ENCODE data around the gene PRB3. TPM values are rescaled to one million over a fixed set of nuclear protein-coding genes. Genes with fewer than 3 reads are reported as not detected.

PRB3 gene
- total and polyA plus RNA-seq, 9 of the 15 experiments (the other 6 are each of a cell fraction or from before 2014, with no cell fraction given): 0.07 TPM; not detected in 8

GRCh38 chr12:11273449-11273848, 3.9 kb upstream of the PRB3 start:
- WGBS (ENCODE audit: insufficient coverage, low coverage, missing lambda C conversion rate): 0% methylated on average over 3 of the region's 3 CpGs
- H3K9me3 ChIP-seq (replicated peaks; ENCODE audit: control insufficient read depth, insufficient read depth, low read depth, low read length): no peaks in the 10 kb centered on the region
- H3K9ac ChIP-seq (ENCODE audit: insufficient read depth in 1 of 2, low read depth in 2 of 2, low read length in 2 of 2): no peak overlapping the region
- TF ChIP-seq TBL1XR1 (IDR thresholded peaks at IDR 0.05; ENCODE audit: low read length in 2 of 2): no peak
- TF ChIP-seq, protein P1, sequence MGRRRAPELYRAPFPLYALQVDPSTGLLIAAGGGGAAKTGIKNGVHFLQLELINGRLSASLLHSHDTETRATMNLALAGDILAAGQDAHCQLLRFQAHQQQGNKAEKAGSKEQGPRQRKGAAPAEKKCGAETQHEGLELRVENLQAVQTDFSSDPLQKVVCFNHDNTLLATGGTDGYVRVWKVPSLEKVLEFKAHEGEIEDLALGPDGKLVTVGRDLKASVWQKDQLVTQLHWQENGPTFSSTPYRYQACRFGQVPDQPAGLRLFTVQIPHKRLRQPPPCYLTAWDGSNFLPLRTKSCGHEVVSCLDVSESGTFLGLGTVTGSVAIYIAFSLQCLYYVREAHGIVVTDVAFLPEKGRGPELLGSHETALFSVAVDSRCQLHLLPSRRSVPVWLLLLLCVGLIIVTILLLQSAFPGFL (CRISPR knock-in tag; IDR thresholded peaks at IDR 0.05): no peak
- TF ChIP-seq, protein P2, sequence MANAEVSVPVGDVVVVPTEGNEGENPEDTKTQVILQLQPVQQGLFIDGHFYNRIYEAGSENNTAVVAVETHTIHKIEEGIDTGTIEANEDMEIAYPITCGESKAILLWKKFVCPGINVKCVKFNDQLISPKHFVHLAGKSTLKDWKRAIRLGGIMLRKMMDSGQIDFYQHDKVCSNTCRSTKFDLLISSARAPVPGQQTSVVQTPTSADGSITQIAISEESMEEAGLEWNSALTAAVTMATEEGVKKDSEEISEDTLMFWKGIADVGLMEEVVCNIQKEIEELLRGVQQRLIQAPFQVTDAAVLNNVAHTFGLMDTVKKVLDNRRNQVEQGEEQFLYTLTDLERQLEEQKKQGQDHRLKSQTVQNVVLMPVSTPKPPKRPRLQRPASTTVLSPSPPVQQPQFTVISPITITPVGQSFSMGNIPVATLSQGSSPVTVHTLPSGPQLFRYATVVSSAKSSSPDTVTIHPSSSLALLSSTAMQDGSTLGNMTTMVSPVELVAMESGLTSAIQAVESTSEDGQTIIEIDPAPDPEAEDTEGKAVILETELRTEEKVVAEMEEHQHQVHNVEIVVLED (CRISPR knock-in tag; IDR thresholded peaks at IDR 0.05): no peak
- no peak for TF ChIP-seq ZNF224 (CRISPR knock-in tag; IDR thresholded peaks at IDR 0.05)
- TF ChIP-seq, protein P3, sequence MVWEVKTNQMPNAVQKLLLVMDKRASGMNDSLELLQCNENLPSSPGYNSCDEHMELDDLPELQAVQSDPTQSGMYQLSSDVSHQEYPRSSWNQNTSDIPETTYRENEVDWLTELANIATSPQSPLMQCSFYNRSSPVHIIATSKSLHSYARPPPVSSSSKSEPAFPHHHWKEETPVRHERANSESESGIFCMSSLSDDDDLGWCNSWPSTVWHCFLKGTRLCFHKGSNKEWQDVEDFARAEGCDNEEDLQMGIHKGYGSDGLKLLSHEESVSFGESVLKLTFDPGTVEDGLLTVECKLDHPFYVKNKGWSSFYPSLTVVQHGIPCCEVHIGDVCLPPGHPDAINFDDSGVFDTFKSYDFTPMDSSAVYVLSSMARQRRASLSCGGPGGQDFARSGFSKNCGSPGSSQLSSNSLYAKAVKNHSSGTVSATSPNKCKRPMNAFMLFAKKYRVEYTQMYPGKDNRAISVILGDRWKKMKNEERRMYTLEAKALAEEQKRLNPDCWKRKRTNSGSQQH (CRISPR knock-in tag; IDR thresholded peaks at IDR 0.05): no peak
- TF ChIP-seq, protein P4, sequence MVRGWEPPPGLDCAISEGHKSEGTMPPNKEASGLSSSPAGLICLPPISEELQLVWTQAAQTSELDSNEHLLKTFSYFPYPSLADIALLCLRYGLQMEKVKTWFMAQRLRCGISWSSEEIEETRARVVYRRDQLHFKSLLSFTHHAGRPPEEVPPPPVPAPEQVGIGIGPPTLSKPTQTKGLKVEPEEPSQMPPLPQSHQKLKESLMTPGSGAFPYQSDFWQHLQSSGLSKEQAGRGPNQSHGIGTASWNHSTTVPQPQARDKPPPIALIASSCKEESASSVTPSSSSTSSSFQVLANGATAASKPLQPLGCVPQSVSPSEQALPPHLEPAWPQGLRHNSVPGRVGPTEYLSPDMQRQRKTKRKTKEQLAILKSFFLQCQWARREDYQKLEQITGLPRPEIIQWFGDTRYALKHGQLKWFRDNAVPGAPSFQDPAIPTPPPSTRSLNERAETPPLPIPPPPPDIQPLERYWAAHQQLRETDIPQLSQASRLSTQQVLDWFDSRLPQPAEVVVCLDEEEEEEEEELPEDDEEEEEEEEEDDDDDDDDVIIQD (CRISPR knock-in tag; IDR thresholded peaks at IDR 0.05): no peak
- no peak for TF ChIP-seq PYGO2 (tag; IDR thresholded peaks at IDR 0.05)
- TF ChIP-seq ZNF586 (CRISPR knock-in tag; conservative IDR thresholded peaks at IDR 0.05): no peak
- no peak for TF ChIP-seq EHMT2 (IDR thresholded peaks at IDR 0.05)
- TF ChIP-seq JUND (IDR thresholded peaks at IDR 0.05; ENCODE audit: borderline replicate concordance, low read depth, low read length): no peak
- TF ChIP-seq JUND (tag; IDR thresholded peaks at IDR 0.05; ENCODE audit: borderline replicate concordance, low read depth, low read length): no peak
- H3K4me3 ChIP-seq: no peak overlapping the region
- DNase-seq (ENCODE audit: extremely low read depth in 1 of 4, low spot score in 3 of 4): no peak
- POLR2A ChIA-PET: no interaction called here
- H3K4me2 ChIP-seq (ENCODE audit: insufficient read depth, low read length): no peak overlapping the region
- H3K9me1 ChIP-seq (ENCODE audit: control insufficient read depth, insufficient read depth, low read length): no peaks in the 10 kb centered on the region
- FAIRE-seq: no peak
- intact Hi-C loops (cut with micrococcal nuclease): no loop called here
- ATAC-seq: no peak
- no peaks in the 10 kb centered on the region for H3K36me3 ChIP-seq (ENCODE audit: control insufficient read depth, insufficient read depth, low read length)
- H3K27ac ChIP-seq (ENCODE audit: extremely low read depth, low read depth, low read length): no peak overlapping the region
- H3K4me1 ChIP-seq (replicated peaks in 1 of 2; ENCODE audit: control insufficient read depth in 2 of 2, insufficient read depth in 2 of 2, low read length in 2 of 2): no peaks in the 10 kb centered on the region
- no peaks in the 10 kb centered on the region for H4K20me1 ChIP-seq (replicated peaks; ENCODE audit: control insufficient read depth, insufficient read depth, low read length)
- H3K27me3 ChIP-seq (ENCODE audit: control insufficient read depth in 2 of 2, insufficient read depth in 2 of 2, low read length in 2 of 2): no peaks in the 10 kb centered on the region
- no peak overlapping the region for H2AFZ ChIP-seq (ENCODE audit: low read depth, low read length)
- H3K79me2 ChIP-seq (ENCODE audit: control insufficient read depth, insufficient read depth, low read length): no peaks in the 10 kb centered on the region
- no TSS peak for BruUV-seq (replicated peaks)
- CTCF ChIA-PET (ENCODE audit: low intra/inter-chr PET ratio): no interaction called here
- in situ Hi-C loops (cut with MboI): no loop called here

Measured in K562 (cell line).